K562 (cell line): ENCODE measurements around the gene PITPNC1. TPM values are rescaled to one million over a fixed set of nuclear protein-coding genes. Genes with fewer than 3 reads are reported as not detected.

Source experiments
- ATAC-seq: fragments of 200-7000 bp; cut with Tn5 transposase; 3 replicates; pipeline ENCODE4 v1.9.1; 2020; ENCODE audit warnings: moderate library complexity
- BruUV-seq: library from RNA; stranded (reverse); fragments of 400-500 nt; replicated peaks from 2 replicates; lab custom pipeline; 2021; lab: Mats Ljungman, UMichigan
- CTCF ChIA-PET: fragments of 300-600 bp; formaldehyde crosslinking; extraction: SDS; loops from one replicate; lab custom pipeline; 2021; ENCODE audit warnings: low intra/inter-chr PET ratio; lab: Yijun Ruan, JAX
- POLR2A ChIA-PET: fragments of 300-600, 350-650 bp; sonication (Branson Sonifier 250); formaldehyde crosslinking; extraction: SDS; loops from one replicate; lab custom pipeline; 2021; ENCODE audit warnings: antibody characterized with exemption, inconsistent platforms; lab: Yijun Ruan, JAX
- DNase-seq, 4 experiments: peaks; one replicate each; pipeline versions ENCODE4 v3.0.0 to v3.0.0-alpha.2; 2011 to 2018; ENCODE audit warnings: low spot score in 3 of 4, mixed read lengths in 3 of 4; ENCODE audit errors: extremely low read depth in 1 of 4
- FAIRE-seq: peaks from 2 replicates; lab custom pipeline; 2011; peaks lifted over from hg19 to GRCh38; lab: Jason Lieb, UNC
- H2AFZ ChIP-seq: 2 replicates; pipeline ENCODE4 v1.6.0; 2011; ENCODE audit warnings: low read depth, low read length, control low read depth, inconsistent platforms
- H3K27ac ChIP-seq: fragments of 200-600 bp; 3 replicates; pipeline ENCODE4 v1.8.0; 2011; ENCODE audit warnings: low read depth, mild to moderate bottlenecking, control low read depth, inconsistent platforms, low read length, moderate library complexity, mixed read lengths; ENCODE audit errors: extremely low read depth
- H3K27me3 ChIP-seq, 2 experiments: fragments of 300-600 bp in 1 of 2; 2 replicates in 1 of 2; 3 replicates in 1 of 2; pipeline versions ENCODE4 v1.6.0 to v1.8.0; 2011; ENCODE audit warnings: inconsistent platforms in 2 of 2, low read length in 2 of 2, mild to moderate bottlenecking in 1 of 2, mixed read lengths in 1 of 2, moderate library complexity in 1 of 2; ENCODE audit not compliant: control insufficient read depth in 2 of 2, insufficient read depth in 2 of 2
- H3K36me3 ChIP-seq: fragments of 300-600 bp; 3 replicates; pipeline ENCODE4 v1.8.0; 2011; ENCODE audit warnings: mild to moderate bottlenecking, low read length, inconsistent platforms; ENCODE audit not compliant: control insufficient read depth, insufficient read depth
- H3K4me1 ChIP-seq, 2 experiments: fragments of 200-600 bp in 1 of 2; replicated peaks in 1 of 2; 2 replicates in 1 of 2; 3 replicates in 1 of 2; pipeline versions ENCODE4 v1.5.1 to v1.8.0; 2011; ENCODE audit warnings: inconsistent platforms in 2 of 2, low read length in 2 of 2, mild to moderate bottlenecking in 1 of 2, mixed read lengths in 1 of 2, moderate library complexity in 1 of 2; ENCODE audit not compliant: control insufficient read depth in 2 of 2, insufficient read depth in 2 of 2
- H3K4me2 ChIP-seq: 2 replicates; pipeline ENCODE4 v1.6.1; 2011; ENCODE audit warnings: low read length, control low read depth, inconsistent platforms, mixed read lengths; ENCODE audit not compliant: insufficient read depth
- H3K4me3 ChIP-seq: fragments of 200-600 bp; sonication (generic), shearing (Covaris generic); 2 replicates; pipeline ENCODE4 v1.5.1; 2016; ENCODE audit warnings: control low read depth, inconsistent platforms
- H3K79me2 ChIP-seq: fragments of 200-600 bp; 3 replicates; pipeline ENCODE4 v1.8.0; 2011; ENCODE audit warnings: low read length, inconsistent platforms; ENCODE audit not compliant: control insufficient read depth, insufficient read depth
- H3K9ac ChIP-seq, 2 experiments: 2 replicates each; pipeline versions ENCODE4 v1.6.0 to v1.6.1; 2011; ENCODE audit warnings: low read depth in 2 of 2, low read length in 2 of 2, control low read depth in 1 of 2, inconsistent platforms in 1 of 2, mild to moderate bottlenecking in 1 of 2, mixed read lengths in 1 of 2; ENCODE audit not compliant: insufficient read depth in 1 of 2
- H3K9me1 ChIP-seq: one replicate; pipeline ENCODE4 v1.6.0; 2011; ENCODE audit warnings: inconsistent platforms, mild to moderate bottlenecking, low read length, moderate library complexity; ENCODE audit not compliant: control insufficient read depth, insufficient read depth
- H3K9me3 ChIP-seq: replicated peaks from 2 replicates; pipeline ENCODE4 v1.5.1; 2011; ENCODE audit warnings: low read depth, low read length, inconsistent platforms; ENCODE audit not compliant: control insufficient read depth, insufficient read depth
- H4K20me1 ChIP-seq: replicated peaks from 2 replicates; pipeline ENCODE4 v1.6.1; 2011; ENCODE audit warnings: low read length, inconsistent platforms, mixed read lengths; ENCODE audit not compliant: control insufficient read depth, insufficient read depth
- ETV5 ChIP-seq: sonication (generic); formaldehyde crosslinking; IDR thresholded peaks from 2 replicates; pipeline ENCODE4 v1.4.0; 2020; ENCODE audit warnings: low read depth, mild to moderate bottlenecking, missing genetic modification reagents
- MCM7 ChIP-seq, 2 experiments: fragments of 450-650 bp; IDR thresholded peaks; 2 replicates each; pipeline ENCODE4 v1.6.1; 2016 to 2018
- RBBP5 ChIP-seq: fragments of 200-600 bp; sonication (generic); IDR thresholded peaks from 2 replicates; pipeline ENCODE4 v1.6.1; 2012; ENCODE audit warnings: borderline replicate concordance, mild to moderate bottlenecking, low read length, control low read depth, inconsistent platforms; ENCODE audit not compliant: insufficient read depth, poor library complexity, severe bottlenecking
- ZNF197 ChIP-seq: fragments of 200-800 bp; sonication (Bioruptor generic); IDR thresholded peaks from 2 replicates; pipeline ENCODE4 v1.6.1; 2016; ENCODE audit warnings: low read depth, missing genetic modification characterization, missing compliant biosample characterization
- ZNF224 ChIP-seq: sonication (generic); formaldehyde crosslinking; IDR thresholded peaks from 2 replicates; pipeline ENCODE4 v1.8.0; 2022; ENCODE audit warnings: mild to moderate bottlenecking, missing genetic modification reagents
- ZNF717 ChIP-seq: fragments of 250-450 bp; sonication (Bioruptor Pico); IDR thresholded peaks from 2 replicates; pipeline ENCODE4 v1.5.0; 2021
- ZZZ3 ChIP-seq: fragments of 450-650 bp; IDR thresholded peaks from 2 replicates; pipeline ENCODE4 v1.6.1; 2016; ENCODE audit warnings: antibody characterized with exemption, mild to moderate bottlenecking, moderate library complexity
- WGBS: fragments of 100-300 bp; shearing (Covaris generic); methylation state at CpG from one replicate; pipeline ENCODE4 v1.1.6; 2016; ENCODE audit warnings: low coverage, mixed read lengths; ENCODE audit not compliant: insufficient coverage; ENCODE audit errors: missing lambda C conversion rate; 5-methylcytosine and 5-hydroxymethylcytosine counted together
- in situ Hi-C: fragments of 300-500 bp; cut with MboI; formaldehyde crosslinking; loops from 4 replicates; pipeline ENCODE4 v1.15.0; 2018; ENCODE audit warnings: inconsistent platforms, mixed read lengths
- intact Hi-C: fragments of 100-400 bp; cut with micrococcal nuclease; formaldehyde crosslinking; loops from 2 replicates; pipeline ENCODE4 v1.14.2; 2022
- polyA plus RNA-seq, 8 experiments: library from polyadenylated mRNA; depleted of rRNA in 4 of 8; stranded (reverse) in 5 of 8; unstranded in 3 of 8; fragments of >200 nt; fragmentation: Nextera tagmentation in 2 of 8; fragmentation: Illumina TruSeq in 1 of 8; extraction: Ambion mirVana in 2 of 8; extraction: Trizol in 1 of 8; gene quantifications; 2 replicates each; pipeline versions ENCODE4 v1.2.1 to v1.2.3, GENCODE V29; 2011 to 2014; ENCODE audit warnings: inconsistent platforms in 1 of 8, missing spikeins in 1 of 8
- total RNA-seq, 7 experiments: library from RNA; depleted of rRNA in 6 of 7; stranded (reverse); fragments of >200 nt in 6 of 7; fragmentation: Illumina TruSeq in 2 of 7; extraction: Trizol in 2 of 7; gene quantifications; 2 replicates each; pipeline versions ENCODE4 v1.2.1 to v1.2.3, GENCODE V29; 2011 to 2021; ENCODE audit warnings: low replicate concordance in 1 of 7
- TF ChIP-seq, protein P1 (sequence below): sonication (generic); formaldehyde crosslinking; IDR thresholded peaks from 2 replicates; pipeline ENCODE4 v1.9.0; 2022; ENCODE audit warnings: mild to moderate bottlenecking, missing genetic modification reagents

The PITPNC1 gene
- total and polyA plus RNA-seq, 9 of the 15 experiments (the other 6 are each of a cell fraction or from before 2014, with no cell fraction given) = 0.11 to 1.1 (median 0.65) TPM

DNA sequence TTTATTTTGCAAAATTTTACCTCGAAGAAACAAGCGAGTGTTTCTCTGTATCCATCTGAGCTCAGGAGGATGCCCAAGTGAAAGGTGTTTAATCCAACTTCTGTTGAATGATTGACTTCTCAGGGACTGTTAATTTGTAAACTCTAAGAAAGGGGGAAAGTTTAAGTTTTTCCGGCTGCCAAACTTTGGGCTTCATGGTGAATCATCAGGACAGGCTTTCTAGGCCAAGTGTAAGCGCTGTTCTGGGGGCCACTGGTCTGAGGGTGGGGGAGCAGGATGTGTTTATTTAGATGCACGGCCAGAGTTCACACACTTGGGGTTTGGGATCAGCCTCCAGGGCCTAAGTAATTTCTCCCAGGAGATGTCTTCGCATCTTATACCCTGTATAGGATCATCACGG lies 110.4 kb downstream of the PITPNC1 start:
- H3K9me3 ChIP-seq = no peaks in the 10 kb centered on the region
- ATAC-seq = no peak
- no peak overlapping the region for H3K4me3 ChIP-seq
- H4K20me1 ChIP-seq = no peaks in the 10 kb centered on the region
- H3K9me1 ChIP-seq = no peaks in the 10 kb centered on the region
- no TSS peak for BruUV-seq
- no peaks in the 10 kb centered on the region for H3K4me1 ChIP-seq
- ChIA-PET POLR2A (interaction anchor here (1.0 kb wide), 1 partner anchor 11 kb away, joined by 3 read pairs; no protein-coding TSS in a partner anchor), CTCF (no interaction called here)
- intact Hi-C loops = no loop called here
- FAIRE-seq = no peak
- peaks cover 26 to 64% of the 10 kb centered on the region in 2 experiments for H3K27me3 ChIP-seq
- no peak overlapping the region for H3K9ac ChIP-seq
- H3K27ac ChIP-seq = no peak overlapping the region
- no peaks in the 10 kb centered on the region for H3K36me3 ChIP-seq
- no peaks in the 10 kb centered on the region for H3K79me2 ChIP-seq
- H3K4me2 ChIP-seq = no peak overlapping the region
- no peak for DNase-seq
- under 1% methylated on average over 7 of the region's 7 CpGs for WGBS
- in situ Hi-C loops = no loop called here
- H2AFZ ChIP-seq = no peak overlapping the region
- no peak for TF ChIP-seq RBBP5
- no peak for TF ChIP-seq ZZZ3
- no peak for TF ChIP-seq ZNF717 (CRISPR knock-in tag)
- TF ChIP-seq ETV5 (CRISPR knock-in tag) = no peak
- TF ChIP-seq MCM7 (IDR thresholded peaks at IDR 0.05) = no peak
- no peak for TF ChIP-seq ZNF224 (CRISPR knock-in tag)
- TF ChIP-seq, protein P1, sequence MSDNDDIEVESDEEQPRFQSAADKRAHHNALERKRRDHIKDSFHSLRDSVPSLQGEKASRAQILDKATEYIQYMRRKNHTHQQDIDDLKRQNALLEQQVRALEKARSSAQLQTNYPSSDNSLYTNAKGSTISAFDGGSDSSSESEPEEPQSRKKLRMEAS (CRISPR knock-in tag) = no peak
- TF ChIP-seq ZNF197 = no peak
